Suppressor macrophage (primary cell): ENCODE data around the gene SPAG9.
"Not testable (repeated sequence)": the region's sequence is repeated elsewhere in the genome, so short reads cannot be mapped to it uniquely, and the experiment has no call there.

Experiments
- DNase-seq, 4 experiments: peaks; one replicate each; pipeline ENCODE4 v3.0.0-alpha.2; 2020 to 2022

SPAG9 gene

DNA sequence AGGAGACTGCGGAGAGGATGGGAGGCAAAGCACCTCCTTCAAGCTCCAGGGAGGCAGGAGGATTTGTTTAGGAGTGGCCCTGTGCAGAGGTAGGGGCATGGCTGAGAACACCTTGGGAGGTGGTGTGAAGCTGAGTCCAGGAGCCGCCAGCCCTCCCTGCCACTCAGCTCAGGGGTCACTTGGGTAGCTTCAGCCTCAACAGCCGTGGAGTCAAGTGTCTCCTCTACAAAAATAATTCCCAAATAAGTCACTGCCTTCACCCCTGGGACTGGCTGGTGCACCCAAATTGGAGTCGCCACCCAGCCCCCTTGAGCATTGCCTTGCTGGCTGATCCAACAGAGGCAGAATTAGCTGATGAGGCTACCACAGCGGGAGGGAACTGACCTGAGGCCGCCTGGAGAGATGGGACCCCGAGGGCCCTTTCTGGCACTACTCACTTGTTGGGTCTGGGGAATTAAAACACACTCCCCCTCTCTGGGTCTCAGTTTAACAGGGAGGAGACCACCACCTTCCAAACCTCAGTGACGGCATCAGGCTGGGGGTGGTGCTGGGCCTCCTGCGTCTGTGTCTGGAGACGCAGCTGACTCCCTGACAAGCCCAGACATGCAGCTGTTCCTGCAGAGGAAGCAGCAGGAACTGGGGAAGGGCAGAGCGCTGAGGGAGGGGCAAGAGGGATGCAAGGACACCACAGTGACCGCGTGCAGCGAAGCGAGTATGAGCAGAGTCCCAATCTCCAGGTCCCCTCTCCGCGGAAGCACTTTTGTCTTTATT lies 166.7 kb downstream of the SPAG9 start:
- DNase-seq = peak; percentile 46 to 71 (median 64)

DNA sequence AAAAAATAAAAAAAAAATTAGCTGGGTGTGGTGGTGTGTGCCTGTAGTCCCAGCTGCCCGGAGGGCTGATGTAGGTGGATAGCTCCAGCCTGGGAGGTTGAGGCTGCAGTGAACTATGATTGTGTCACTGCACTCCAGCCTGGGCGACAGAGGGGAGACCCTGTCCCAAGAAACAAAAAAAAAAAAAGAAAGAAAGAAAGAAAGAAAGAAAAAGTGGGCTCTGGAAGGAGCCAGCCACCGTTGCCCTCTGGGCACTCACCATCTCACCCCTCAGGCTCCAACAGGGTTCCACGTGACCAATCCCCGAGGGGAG lies 167.2 kb downstream of the SPAG9 start:
- DNase-seq = no peak

- peak in 1 of 4 experiments; percentile 34 for DNase-seq
Measured at GRCh38 chr17:50952889-50953288, 167.8 kb downstream of the SPAG9 start.

GRCh38 chr17:50952013-50952412 lies 168.7 kb downstream of the SPAG9 start:
- DNase-seq = peak; percentile 78 to 89 (median 88)

- DNase-seq = peak; percentile 86 to 95 (median 92)
Measured at GRCh38 chr17:50949989-50950877, 170.4 kb downstream of the SPAG9 start.

DNA sequence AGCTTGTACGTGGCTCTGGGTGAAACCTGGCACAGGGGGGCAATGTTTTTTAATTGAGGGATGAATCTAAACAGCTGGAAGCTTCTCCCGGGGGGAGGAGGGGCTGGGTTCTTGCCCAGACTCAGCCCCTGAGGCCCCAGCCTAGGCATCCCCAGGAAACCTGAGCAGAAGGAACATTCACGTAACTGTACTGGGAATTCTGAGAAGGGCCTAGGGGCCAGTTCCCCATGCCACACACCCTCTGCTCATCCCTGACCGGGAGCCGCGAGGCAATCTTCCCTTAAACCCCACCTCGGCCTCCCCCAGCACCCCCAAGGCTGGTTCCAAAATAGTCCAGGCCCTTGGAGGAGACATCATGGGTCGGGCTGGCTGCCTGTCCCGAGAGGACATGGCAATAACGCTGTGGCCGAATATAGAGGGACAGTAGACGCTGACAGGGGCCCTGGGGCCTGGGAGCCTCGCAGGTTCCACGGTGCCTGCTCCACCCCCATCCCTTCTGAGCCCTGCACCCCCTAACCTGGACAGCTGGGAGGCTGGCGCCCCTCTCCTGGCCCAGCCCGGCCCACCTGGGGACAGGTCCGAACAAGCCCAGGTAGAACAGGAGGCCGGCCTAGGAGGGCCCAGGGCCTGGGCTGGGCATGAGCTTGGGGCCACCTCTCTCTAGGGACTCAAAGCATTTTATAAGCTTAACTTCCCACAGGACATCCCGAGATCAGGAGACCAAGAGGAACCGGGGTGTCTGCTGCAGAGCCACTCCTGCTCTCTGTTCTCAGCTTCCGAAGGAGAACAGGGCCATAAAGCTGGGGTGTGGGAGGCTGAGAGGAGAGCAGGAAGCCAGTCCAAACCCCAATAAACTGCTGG lies 171.3 kb downstream of the SPAG9 start:
- DNase-seq = peak; percentile 49 to 75 (median 74)

DNA sequence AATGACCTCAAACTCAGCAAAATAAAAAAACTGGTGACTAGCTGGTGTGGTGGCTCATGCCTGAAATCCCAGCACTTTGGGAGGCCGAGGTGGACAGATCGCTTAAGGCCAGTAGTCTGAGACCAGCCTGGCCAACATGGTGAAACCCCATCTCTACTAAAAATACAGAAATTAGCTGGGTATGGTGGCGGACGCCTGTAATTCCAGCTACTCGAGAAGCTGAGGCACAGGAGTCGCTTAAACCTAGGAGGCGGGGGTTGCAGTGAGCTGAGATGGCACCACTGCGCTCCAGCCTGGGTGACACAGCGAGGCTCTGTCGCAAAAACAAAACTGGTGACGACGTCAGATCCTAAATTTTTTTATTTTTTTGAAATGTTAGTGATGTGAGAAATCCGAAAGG lies 172.0 kb downstream of the SPAG9 start:
- DNase-seq = no peak

GRCh38 chr17:50947782-50948543 lies 172.7 kb downstream of the SPAG9 start:
- peak; percentile 32 to 66 (median 44) for DNase-seq

DNA sequence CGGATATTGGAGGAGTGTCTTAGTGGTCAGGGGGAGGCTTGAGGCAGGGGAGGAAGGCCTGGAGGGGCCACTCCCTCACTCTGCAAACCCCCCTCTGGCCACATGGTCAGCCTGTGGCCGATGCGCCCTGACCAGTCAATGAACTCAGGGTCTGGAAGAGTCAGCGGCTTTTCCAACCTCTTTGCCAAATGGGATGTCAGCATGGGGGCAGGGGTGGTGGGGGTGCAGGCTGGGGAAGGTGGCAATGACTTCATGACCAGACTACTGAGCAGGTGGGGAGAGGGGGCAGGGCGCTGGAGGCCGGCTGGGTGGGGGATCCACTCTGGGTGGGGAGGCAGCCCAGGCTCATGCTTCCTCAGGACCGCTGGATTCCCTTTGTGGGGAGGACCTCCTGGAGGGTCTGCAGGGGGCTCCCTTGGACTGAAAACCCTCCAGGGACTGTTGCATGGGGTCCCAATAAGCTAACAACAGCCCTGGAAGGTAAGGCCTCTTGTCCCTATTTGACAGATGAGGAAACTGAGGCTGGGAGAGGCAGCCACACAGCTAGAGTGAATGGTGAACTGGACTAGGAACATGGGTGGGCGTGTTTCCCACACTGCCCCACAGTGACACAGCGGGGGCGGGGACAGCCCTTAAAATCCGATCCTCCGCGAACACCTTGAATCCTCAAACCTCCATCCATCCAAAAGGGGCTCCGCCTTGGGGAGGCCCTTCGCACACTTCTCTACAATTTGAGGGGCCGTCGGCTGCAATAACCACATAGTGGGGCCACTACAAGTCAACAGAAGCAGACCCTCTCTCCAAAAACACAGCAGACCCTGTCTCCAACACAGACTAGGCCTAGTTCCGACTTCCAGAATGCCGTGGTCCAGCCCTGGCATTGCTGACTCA lies 173.5 kb downstream of the SPAG9 start:
- DNase-seq = no peak

GRCh38 chr17:50946223-50946890 lies 174.3 kb downstream of the SPAG9 start:
- DNase-seq = no peak

DNA sequence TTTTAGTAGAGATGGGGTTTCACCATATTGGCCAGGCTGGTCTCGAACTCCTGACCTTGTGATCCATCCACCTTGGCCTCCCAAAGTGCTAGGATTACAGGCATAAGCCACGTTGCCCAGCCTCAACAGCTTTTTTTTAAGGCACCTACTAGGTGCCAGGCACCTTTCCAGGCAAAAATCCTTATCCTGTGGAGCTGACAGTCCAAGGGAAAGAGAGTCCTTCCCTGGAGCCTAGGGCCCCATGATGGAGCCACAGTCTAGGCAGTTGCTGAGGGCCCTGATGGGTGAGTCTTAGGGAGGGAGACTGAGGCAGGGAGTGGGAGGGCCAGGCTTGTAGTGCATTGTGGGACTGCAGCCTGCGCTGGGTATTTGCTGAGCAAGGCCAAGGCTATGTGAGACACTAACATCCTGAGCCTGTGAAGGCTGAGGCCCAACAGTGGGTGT lies 174.9 kb downstream of the SPAG9 start:
- DNase-seq = no peak

GRCh38 chr17:50944902-50945720 lies 175.6 kb downstream of the SPAG9 start:
- DNase-seq = no peak

- DNase-seq = peak; percentile 53 to 80 (median 69)
Measured at GRCh38 chr17:50944054-50944901, 176.4 kb downstream of the SPAG9 start.

DNA sequence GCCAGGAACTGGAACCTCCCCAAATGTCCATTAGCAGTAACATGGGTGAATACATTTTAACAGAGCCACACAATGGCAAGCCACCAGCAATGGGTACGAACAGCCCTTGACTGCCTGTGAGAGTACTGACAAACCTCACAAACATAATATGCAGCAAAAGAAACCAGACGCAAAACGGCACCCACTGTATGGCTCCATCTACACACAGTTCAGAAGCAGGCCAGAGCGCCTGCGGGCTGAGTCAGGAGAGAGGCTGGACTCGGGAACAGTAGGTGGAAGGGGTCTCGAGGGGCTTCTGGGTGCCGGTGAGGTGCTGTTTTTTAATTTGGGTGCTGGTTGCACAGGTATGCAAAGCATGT lies 177.1 kb downstream of the SPAG9 start:
- no peak for DNase-seq

DNA sequence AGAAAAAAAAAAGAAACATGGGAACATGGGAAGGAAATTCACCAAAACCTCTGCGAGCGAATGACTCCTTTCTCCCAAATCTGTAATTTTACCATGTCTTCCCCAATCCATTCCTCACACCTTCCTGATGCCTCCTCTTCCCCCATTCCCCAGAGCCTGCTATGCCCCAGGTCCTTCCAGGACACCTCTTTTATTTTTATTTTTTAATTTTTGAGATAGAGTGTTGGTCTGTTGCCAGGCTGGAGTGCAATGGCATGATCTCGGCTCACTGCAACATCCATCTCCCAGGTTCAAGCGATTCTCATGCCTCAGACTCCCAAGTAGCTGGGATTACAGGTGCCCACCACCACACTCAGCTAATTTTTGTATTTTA lies 179.0 kb downstream of the SPAG9 start:
- DNase-seq = not testable (repeated sequence)

GRCh38 chr17:50939795-50940684 lies 180.6 kb downstream of the SPAG9 start:
- no peak for DNase-seq

- no peak for DNase-seq
Measured at GRCh38 chr17:50939542-50939794, 181.2 kb downstream of the SPAG9 start.
